ENCODE measurements around the gene GLTPD2. TPM values are rescaled to one million over a fixed set of nuclear protein-coding genes. Genes with fewer than 3 reads are reported as not detected.

The GLTPD2 gene
- total RNA-seq, 6 donors from 2014 or later: 0.24 to 0.97 TPM; not detected in 4

DNA sequence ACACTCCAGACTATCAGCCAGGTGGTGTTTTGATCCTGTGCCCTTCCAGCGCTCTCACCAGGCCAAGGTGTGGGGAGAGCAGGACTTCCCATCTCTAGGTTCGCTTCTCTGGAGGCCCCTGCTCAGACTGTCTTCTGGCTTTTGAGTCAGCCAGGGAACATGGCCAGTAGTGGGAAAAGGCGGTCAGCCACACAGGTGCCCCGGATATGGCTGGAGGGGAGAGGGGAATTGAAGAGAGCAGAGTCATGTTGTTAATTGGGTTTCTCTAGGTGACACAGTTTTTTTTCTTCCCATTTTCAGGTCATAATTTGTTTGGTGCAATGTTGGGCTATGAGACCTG is 45.9 kb downstream of the GLTPD2 start:
- H3K27me3 ChIP-seq: no peaks in the 10 kb centered on the region
- no peaks in the 10 kb centered on the region for H3K9me3 ChIP-seq
- peaks cover 25 to 61% (median 44%) of the 10 kb centered on the region in 4 donors for H3K4me1 ChIP-seq
- 53 to 59% methylated on average over 4 of the region's 4 CpGs for WGBS, 2 donors
- H3K27ac ChIP-seq: peak overlapping the region; percentile 22 to 97 (median 88)
- TF ChIP-seq, protein P1, sequence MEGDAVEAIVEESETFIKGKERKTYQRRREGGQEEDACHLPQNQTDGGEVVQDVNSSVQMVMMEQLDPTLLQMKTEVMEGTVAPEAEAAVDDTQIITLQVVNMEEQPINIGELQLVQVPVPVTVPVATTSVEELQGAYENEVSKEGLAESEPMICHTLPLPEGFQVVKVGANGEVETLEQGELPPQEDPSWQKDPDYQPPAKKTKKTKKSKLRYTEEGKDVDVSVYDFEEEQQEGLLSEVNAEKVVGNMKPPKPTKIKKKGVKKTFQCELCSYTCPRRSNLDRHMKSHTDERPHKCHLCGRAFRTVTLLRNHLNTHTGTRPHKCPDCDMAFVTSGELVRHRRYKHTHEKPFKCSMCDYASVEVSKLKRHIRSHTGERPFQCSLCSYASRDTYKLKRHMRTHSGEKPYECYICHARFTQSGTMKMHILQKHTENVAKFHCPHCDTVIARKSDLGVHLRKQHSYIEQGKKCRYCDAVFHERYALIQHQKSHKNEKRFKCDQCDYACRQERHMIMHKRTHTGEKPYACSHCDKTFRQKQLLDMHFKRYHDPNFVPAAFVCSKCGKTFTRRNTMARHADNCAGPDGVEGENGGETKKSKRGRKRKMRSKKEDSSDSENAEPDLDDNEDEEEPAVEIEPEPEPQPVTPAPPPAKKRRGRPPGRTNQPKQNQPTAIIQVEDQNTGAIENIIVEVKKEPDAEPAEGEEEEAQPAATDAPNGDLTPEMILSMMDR (IDR thresholded peaks at IDR 0.05): no peak
- TF ChIP-seq POLR2AphosphoS5 (IDR thresholded peaks at IDR 0.05) (no peak), EP300 (IDR thresholded peaks at IDR 0.05) (no peak), POLR2A (IDR thresholded peaks at IDR 0.05) (no peak)
- DNase-seq (no peak), ATAC-seq (ENCODE audit: low FRiP score in 2 of 2) (no peak)
- H3K36me3 ChIP-seq: peaks cover 0 to 7% (median 0%) of the 10 kb centered on the region in 4 donors
- H3K4me3 ChIP-seq: peak overlapping the region in 3 of 4 donors; percentile 63 to 93 (median 79)

DNA sequence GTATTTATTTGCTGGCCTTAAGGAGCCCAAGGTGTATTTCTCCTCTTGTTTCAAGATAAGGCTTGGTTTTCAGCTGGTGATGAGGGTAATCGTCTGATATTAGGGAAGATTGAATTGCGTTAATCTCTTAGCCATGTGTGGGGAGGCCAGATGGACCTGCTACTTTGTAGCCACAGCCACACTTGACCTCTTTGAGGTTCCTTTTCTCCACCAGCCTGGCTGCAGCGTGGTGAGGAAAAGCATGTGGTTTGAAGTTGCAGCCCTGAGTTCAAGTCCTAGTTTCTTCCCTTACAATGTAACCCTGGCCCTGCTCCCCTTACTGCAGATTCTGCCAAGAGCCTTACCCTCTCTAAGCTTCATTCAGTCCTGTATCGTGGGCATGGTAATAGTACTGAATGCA is 47.5 kb downstream of the GLTPD2 start:
- 66 to 77% methylated on average over 4 of the region's 4 CpGs for WGBS, 2 donors
- no peak for DNase-seq
- ATAC-seq (ENCODE audit: low FRiP score in 2 of 2): no peak
- Histone ChIP-seq H3K4me1 (peaks cover 35 to 75% (median 55%) of the 10 kb centered on the region in 4 donors), H3K9me3 (no peaks in the 10 kb centered on the region), H3K36me3 (peaks cover 0 to 7% (median 0%) of the 10 kb centered on the region in 4 donors), H3K27me3 (no peaks in the 10 kb centered on the region), H3K4me3 (no peak overlapping the region), H3K27ac (peak overlapping the region in 2 of 4 donors; percentile 13 to 97)
- TF ChIP-seq POLR2AphosphoS5 (IDR thresholded peaks at IDR 0.05): no peak
- TF ChIP-seq EP300 (IDR thresholded peaks at IDR 0.05): no peak
- TF ChIP-seq, protein P1 (IDR thresholded peaks at IDR 0.05): no peak
- no peak for TF ChIP-seq POLR2A (IDR thresholded peaks at IDR 0.05)

DNA sequence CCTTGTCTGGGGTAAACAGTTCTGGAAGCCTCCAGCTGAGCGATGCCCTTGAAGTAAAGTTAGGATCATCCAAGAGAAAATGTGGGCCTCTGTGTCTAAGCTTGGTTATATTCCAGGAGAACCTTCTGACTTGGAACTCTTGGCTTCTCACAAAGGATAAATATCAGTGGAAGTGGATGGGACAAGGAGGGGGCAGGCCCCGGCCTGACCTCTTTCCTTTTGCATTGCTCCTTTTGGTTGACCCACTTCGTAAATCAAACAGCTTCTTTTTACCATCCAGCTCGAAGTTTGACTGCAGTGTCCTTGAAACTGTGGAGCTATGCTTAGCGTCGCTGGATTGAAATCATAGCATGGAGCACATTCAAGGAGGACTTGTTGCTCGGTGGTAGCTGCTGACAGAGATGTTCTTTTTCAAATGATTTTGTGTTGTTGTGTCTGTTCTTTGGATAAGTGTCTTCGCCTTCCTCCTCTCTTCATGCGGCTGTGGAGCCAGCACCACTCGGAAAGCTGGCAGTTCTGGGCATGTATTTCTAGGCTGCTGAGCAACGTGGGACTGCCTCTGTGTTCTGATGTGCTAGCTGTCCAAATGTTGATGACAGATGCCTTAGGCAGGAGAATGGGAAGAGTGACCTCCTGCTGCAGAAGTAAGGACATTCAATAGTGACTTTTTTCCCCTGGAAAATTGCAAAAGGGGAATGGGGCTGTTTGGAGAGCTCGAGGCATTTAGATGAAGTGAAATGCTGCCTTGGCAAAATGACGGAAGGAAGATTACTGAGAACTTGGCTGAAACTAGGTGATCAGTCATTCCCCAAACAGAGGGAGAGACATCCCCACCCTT is 48.9 kb downstream of the GLTPD2 start:
- ATAC-seq (ENCODE audit: low FRiP score in 2 of 2): no peak
- WGBS, 2 donors: 58 to 65% methylated on average over 13 of the region's 13 CpGs
- DNase-seq: no peak
- Histone ChIP-seq H3K9me3 (no peaks in the 10 kb centered on the region), H3K27ac (peak overlapping the region in 2 of 4 donors; percentile 37 to 54), H3K27me3 (no peaks in the 10 kb centered on the region), H3K4me3 (no peak overlapping the region), H3K4me1 (peaks cover 35 to 81% (median 56%) of the 10 kb centered on the region in 4 donors), H3K36me3 (peaks cover 0 to 7% (median 0%) of the 10 kb centered on the region in 4 donors)
- no peak for TF ChIP-seq EP300 (IDR thresholded peaks at IDR 0.05)
- no peak for TF ChIP-seq POLR2A (IDR thresholded peaks at IDR 0.05)
- TF ChIP-seq POLR2AphosphoS5 (IDR thresholded peaks at IDR 0.05): no peak
- TF ChIP-seq, protein P1 (IDR thresholded peaks at IDR 0.05): no peak

DNA sequence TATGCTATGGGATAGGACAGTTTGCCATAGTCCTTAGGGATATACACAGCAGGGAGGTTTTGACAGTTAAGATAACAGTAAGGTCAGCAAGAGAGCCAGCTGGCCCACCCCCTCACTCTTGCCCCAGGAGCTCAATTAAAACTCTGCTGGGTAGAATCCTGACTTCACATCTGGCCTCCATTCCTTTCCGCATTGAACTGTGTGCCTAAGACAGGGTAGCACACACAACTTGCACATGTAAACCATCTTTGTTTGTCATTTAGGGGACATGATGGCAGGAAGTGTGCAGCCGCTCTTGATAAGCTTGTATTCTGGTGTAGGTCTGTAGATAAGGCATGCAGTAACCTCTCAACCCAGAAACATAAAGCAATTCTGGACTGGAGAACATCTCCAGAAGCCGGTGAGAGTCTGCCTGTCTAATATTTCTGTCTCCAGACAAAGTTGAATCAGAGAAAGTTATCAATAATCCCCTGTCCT is 49.6 kb downstream of the GLTPD2 start:
- no peaks in the 10 kb centered on the region for H3K27me3 ChIP-seq
- peaks cover 0 to 7% (median 0%) of the 10 kb centered on the region in 4 donors for H3K36me3 ChIP-seq
- no peak for ATAC-seq (ENCODE audit: low FRiP score in 2 of 2)
- H3K9me3 ChIP-seq: no peaks in the 10 kb centered on the region
- H3K27ac ChIP-seq: peak overlapping the region in 2 of 4 donors; percentile 37 to 54
- WGBS, 2 donors: 59 to 77% methylated on average over 3 of the region's 3 CpGs
- H3K4me3 ChIP-seq: no peak overlapping the region
- TF ChIP-seq POLR2A (IDR thresholded peaks at IDR 0.05) (no peak), POLR2AphosphoS5 (IDR thresholded peaks at IDR 0.05) (no peak), EP300 (IDR thresholded peaks at IDR 0.05) (no peak)
- TF ChIP-seq, protein P1 (IDR thresholded peaks at IDR 0.05): no peak
- peaks cover 35 to 86% (median 58%) of the 10 kb centered on the region in 4 donors for H3K4me1 ChIP-seq
- DNase-seq: no peak

Data from upper lobe of left lung (tissue), 6 donors.